HEK293T (cell line): Measurements from ENCODE around the gene ARHGDIG.

ENCODE experiments used
- BHLHE40 ChIP-seq: fragments of 450-650 bp; IDR thresholded peaks from 2 replicates; pipeline ENCODE4 v1.6.1; 2016; ENCODE audit warnings: mild to moderate bottlenecking, moderate library complexity, borderline replicate concordance
- FOXA1 ChIP-seq: fragments of 450-650 bp; IDR thresholded peaks from 2 replicates; pipeline ENCODE4 v1.6.1; 2016; ENCODE audit warnings: mild to moderate bottlenecking
- FOXK2 ChIP-seq: fragments of 450-650 bp; IDR thresholded peaks from 2 replicates; pipeline ENCODE4 v1.6.1; 2016; ENCODE audit warnings: mild to moderate bottlenecking
- FOXM1 ChIP-seq: fragments of 450-650 bp; IDR thresholded peaks from 2 replicates; pipeline ENCODE4 v1.6.1; 2017; ENCODE audit warnings: mild to moderate bottlenecking, borderline replicate concordance
- L3MBTL2 ChIP-seq: fragments of 450-650 bp; conservative IDR thresholded peaks from 2 replicates; pipeline ENCODE4 v1.6.1; 2016; ENCODE audit warnings: mild to moderate bottlenecking
- LEF1 ChIP-seq: fragments of 450-650 bp; IDR thresholded peaks from 2 replicates; pipeline ENCODE4 v1.6.1; 2017; ENCODE audit warnings: mild to moderate bottlenecking, borderline replicate concordance
- NFRKB ChIP-seq: fragments of 450-650 bp; IDR thresholded peaks from 2 replicates; pipeline ENCODE4 v1.6.1; 2016; ENCODE audit warnings: mild to moderate bottlenecking, moderate library complexity
- SUZ12 ChIP-seq: fragments of 450-650 bp; IDR thresholded peaks from 2 replicates; pipeline ENCODE4 v1.6.1; 2016; ENCODE audit warnings: mild to moderate bottlenecking

GRCh38 chr16:301235-301634 lies 20.8 kb downstream of the ARHGDIG start:
- TF ChIP-seq BHLHE40 (no peak), NFRKB (no peak), SUZ12 (no peak), FOXA1 (no peak), FOXK2 (no peak), FOXM1 (no peak), LEF1 (no peak), L3MBTL2 (no peak)
